LHCN-M2 (cell line): ENCODE data around the gene ACSS1. TPM values are rescaled to one million over a fixed set of nuclear protein-coding genes. Genes with fewer than 3 reads are reported as not detected.

Experiments
- DNase-seq: peaks from one replicate; pipeline ENCODE4 v3.0.0-alpha.2; 2012; ENCODE audit warnings: low read depth
- polyA plus RNA-seq: library from polyadenylated mRNA; unstranded; fragments of >200 nt; gene quantifications from one replicate; pipeline ENCODE4 v1.2.1, GENCODE V29; 2012; ENCODE audit warnings: missing spikeins
- total RNA-seq: library from RNA; depleted of rRNA; stranded (reverse); fragments of >200 nt; gene quantifications from 2 replicates; pipeline ENCODE4 v1.2.3, GENCODE V29; 2014; rRNA removed

Gene ACSS1
- 0.58 and 0.75 TPM in 2 replicates for total RNA-seq
- 0.52 TPM for polyA plus RNA-seq

GRCh38 chr20:25058051-25058846 is at the start of gene ACSS1:
Gene ACSS1 (minus strand): TSS chr20:25058139. CDS start chr20:25058102, 37 bp downstream.
- no peak for DNase-seq

- DNase-seq, result no peak
These were observed 45.6 kb upstream of the ACSS1 start for GRCh38 chr20:25103526-25103925.

GRCh38 chr20:25100914-25101313 is 43.0 kb upstream of the ACSS1 start:
- no peak for DNase-seq

GRCh38 chr20:25099601-25100140 is 41.7 kb upstream of the ACSS1 start:
- no peak for DNase-seq

- DNase-seq, result no peak
These were observed 39.6 kb upstream of the ACSS1 start for GRCh38 chr20:25097498-25097897.

- DNase-seq, result no peak
These were observed 32.8 kb upstream of the ACSS1 start for GRCh38 chr20:25090492-25091429.

- no peak for DNase-seq
These were observed 31.7 kb upstream of the ACSS1 start for GRCh38 chr20:25089662-25090061.

GRCh38 chr20:25089096-25089495 is 31.2 kb upstream of the ACSS1 start:
- no peak for DNase-seq

GRCh38 chr20:25088267-25088666 is 30.3 kb upstream of the ACSS1 start:
- DNase-seq, result no peak

GRCh38 chr20:25087186-25087929 is 29.4 kb upstream of the ACSS1 start:
- DNase-seq, result no peak

GRCh38 chr20:25085756-25086495 is 28.0 kb upstream of the ACSS1 start:
- no peak for DNase-seq

GRCh38 chr20:25084626-25085187 is 26.8 kb upstream of the ACSS1 start:
- no peak for DNase-seq

GRCh38 chr20:25083773-25084625 is 26.1 kb upstream of the ACSS1 start:
- DNase-seq, result no peak

- DNase-seq, result no peak
These were observed 25.3 kb upstream of the ACSS1 start for GRCh38 chr20:25083141-25083772.

GRCh38 chr20:25082498-25082873 is 24.5 kb upstream of the ACSS1 start:
- no peak for DNase-seq

- DNase-seq, result no peak
These were observed 24.0 kb upstream of the ACSS1 start, which contains the start of gene VSX1 for GRCh38 chr20:25081730-25082497. Gene VSX1 (minus strand): TSS chr20:25082141. CDS start chr20:25082096, 45 bp downstream.

- no peak for DNase-seq
These were observed 23.3 kb upstream of the ACSS1 start for GRCh38 chr20:25081065-25081729.
